GM19025 (cell line): ENCODE measurements around the gene APMAP.
A peak's percentile ranks its signal among the peaks of the same experiment; 100 is the strongest.

Source experiments
- ATAC-seq: cut with Tn5 transposase; IDR thresholded peaks from one replicate; pipeline ENCODE4 v1.9.1; 2021; ENCODE audit warnings: mild to moderate bottlenecking, low read depth, moderate library complexity; ENCODE audit not compliant: unreplicated experiment

APMAP gene, protein sequence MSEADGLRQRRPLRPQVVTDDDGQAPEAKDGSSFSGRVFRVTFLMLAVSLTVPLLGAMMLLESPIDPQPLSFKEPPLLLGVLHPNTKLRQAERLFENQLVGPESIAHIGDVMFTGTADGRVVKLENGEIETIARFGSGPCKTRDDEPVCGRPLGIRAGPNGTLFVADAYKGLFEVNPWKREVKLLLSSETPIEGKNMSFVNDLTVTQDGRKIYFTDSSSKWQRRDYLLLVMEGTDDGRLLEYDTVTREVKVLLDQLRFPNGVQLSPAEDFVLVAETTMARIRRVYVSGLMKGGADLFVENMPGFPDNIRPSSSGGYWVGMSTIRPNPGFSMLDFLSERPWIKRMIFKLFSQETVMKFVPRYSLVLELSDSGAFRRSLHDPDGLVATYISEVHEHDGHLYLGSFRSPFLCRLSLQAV

DNA sequence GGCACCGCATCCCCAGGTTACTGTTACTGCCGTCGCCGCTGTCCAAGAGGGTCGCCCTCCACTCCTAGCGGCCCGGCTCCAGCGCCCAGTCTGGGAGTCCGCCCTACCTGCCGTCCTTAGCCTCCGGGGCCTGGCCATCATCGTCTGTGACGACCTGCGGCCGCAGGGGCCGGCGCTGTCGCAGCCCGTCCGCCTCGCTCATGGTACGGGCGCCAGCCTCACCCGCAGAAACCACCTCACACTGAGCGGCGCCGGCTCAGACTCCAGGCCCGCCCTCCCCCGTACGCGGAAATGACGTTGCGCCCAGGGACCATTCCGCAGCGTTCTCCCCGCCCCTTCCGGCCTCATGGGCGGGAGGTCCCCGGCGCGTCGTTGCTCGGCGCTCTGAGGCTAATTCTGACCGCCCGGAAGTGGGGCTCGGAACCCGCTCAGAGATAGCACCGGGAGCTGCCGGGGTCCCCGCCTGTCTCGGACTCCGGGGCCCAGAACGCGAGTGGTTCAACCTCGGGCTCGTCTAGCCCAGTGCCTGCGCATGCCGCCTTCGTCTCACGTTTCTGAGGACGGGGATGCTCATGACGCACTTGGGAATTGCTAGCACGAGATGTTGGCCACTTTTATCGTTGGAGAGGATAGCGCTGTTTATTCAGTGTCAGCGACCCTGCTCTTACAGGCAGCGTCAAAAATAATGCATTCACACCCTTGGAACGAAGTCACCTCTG is at the start of gene APMAP:
APMAP (minus strand) TSS at position 265 of the 719 bp plus-strand sequence; CDS start at position 202, 63 bp downstream.
- peak; percentile 98 for ATAC-seq

DNA sequence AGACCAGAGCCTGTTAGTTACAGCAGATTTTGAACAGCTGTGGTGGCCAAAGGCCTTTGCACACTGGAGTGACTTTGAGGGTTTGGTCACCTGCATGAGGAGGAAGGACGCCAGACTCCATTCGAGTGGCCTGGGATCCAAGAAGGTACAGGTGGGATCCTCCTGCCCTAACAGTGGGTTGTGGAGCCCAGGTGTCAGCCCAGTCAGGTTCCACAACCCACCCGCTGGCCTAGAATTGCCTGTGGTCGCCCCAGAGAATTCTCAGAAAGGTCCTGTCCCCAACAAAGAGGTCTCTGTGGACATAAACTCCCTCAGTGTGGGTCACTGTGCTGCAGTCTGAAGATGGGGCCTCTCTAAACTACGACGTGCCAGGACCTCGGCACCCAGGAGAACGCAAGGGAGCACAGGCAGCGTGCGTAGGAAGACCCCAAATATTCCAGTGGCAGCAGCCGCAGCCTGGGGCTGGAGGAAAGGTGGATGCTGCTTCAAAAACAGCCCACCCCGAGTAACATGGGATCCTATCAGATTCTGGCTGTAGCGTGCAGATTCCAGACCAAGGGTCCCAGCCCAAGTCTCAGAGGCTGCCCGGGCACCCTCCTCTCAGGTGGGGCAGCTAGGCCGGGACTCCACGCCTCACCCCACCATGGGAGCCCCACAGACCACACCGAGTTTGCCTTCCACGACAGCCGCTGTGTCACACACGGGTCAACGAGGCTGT is 49.4 kb upstream of the APMAP start:
- ATAC-seq = no peak

DNA sequence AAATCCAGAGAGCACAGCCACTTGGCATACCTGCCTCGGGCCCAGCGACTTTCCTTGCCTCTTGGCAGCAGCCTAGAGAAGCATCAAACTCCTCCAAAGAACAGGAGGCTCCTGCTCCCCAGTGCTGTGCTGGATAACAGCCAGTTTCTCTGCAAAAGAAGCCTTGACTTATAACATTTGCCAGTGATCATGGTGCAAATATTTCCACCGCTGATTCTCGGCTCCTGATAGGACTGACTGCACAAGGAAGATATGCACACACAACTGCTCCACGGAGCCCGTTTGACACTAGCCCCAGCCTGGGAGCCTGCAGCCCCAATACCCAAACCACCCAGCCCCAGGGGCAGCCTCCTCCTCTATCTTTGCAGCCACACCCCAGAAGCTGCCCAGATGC is 47.9 kb upstream of the APMAP start:
- no peak for ATAC-seq

DNA sequence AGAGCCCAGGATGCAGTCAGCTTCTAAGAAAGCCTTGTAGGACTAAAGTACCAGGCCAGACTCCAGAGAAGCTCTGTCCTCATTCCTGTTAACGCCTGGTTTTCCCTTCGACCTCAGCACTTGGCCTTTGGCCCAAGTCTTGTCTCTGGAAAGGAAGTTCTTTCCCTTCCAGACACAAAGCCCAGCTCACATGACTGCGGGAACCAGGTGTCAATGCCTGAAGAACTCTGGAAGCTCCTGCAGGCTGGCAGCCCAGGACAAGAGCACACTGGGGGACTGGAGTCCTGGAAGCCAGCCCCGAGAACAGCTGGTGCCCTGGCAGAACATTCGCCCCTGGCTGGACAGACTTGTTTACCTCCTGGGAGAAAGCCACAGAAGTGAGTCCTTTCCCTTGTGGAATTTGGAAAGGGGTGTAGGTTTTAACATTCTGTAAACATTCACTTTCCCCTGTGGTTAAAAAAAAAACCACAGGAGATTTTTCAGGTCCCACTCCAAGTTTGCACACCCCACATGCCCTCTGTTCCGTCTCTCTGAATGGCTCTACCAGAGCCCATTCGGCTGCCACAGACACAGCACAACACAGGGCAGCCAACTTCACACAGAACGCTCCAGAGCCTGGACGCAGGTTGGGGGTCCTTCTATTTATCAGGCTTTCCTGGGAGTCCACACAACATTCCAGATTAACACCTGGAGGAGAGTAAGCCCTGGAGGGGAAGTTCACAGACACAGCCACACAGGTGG is 47.3 kb upstream of the APMAP start:
- no peak for ATAC-seq

DNA sequence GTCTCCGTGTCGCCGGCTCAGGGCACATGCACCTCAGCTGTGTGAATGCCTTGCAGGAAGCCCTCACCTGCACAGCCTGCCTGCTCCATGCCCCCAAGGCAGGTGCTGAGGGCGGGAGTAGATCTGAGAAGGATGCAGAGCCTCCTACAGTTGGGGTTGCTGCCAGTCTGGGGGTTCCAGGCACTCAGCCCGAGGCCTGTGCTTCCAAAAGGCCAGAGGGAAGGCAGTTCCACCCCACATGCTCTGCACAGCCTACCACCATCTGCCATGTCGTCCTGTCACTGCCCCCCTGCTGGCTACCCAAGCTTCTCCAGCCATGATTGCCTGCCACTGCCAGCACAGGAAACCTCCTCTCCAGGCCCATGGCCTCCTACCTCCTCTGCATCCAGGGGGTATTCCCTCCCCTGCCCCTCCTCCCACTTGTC is 46.1 kb upstream of the APMAP start:
- no peak for ATAC-seq

DNA sequence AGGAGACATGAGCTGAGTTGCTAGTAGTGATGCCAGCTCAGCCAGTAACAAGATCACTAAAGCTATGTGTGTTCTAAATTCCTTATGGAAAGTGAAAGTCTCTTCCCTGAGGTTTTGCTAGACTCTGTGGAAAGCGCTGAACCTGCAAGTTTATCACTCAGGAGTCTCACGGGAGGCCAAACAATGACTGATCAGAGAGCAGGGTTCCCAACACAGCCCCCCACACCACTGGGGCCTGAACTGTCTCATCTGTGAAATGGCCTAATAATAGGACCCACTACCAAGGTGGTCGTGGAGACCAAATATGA is 45.5 kb upstream of the APMAP start:
- ATAC-seq = no peak

DNA sequence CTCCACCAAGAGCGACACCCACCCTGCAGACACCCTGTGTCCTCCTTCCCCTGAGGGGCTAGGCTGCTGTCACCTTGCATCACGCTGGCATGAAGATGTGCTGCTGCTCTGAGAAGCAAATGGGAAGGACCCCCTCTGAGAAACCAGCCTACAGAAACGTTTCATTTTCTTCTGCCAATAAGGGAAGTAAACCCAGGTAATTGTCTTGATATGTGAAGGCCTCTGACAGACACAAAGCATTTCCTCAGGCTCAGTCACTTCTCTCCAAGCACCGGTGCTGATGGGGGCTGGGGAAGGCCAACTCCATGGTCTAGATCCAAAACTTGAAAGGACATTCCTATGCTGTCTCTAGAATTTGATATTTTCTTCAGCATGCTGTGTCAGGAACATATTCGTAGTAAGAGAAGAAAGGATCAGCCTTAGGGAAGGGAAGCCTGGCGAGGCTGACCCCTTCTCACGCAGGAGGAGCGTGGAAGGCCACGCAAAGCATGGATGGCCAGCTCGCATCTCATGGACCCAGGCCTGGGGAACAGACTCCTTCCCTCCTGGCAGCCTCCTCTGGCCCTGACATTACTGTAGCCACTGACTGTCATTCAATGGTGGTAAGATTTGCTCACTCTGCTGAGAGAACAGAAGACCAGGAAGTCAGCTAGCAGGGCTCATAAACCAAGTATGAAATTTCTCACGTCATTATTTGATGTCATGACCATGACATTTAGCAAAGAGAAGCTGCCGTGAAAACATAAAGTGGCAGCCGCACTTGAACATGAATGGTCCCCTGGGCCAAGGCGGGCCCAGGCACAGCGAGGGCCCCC is 44.9 kb upstream of the APMAP start:
- ATAC-seq = no peak

DNA sequence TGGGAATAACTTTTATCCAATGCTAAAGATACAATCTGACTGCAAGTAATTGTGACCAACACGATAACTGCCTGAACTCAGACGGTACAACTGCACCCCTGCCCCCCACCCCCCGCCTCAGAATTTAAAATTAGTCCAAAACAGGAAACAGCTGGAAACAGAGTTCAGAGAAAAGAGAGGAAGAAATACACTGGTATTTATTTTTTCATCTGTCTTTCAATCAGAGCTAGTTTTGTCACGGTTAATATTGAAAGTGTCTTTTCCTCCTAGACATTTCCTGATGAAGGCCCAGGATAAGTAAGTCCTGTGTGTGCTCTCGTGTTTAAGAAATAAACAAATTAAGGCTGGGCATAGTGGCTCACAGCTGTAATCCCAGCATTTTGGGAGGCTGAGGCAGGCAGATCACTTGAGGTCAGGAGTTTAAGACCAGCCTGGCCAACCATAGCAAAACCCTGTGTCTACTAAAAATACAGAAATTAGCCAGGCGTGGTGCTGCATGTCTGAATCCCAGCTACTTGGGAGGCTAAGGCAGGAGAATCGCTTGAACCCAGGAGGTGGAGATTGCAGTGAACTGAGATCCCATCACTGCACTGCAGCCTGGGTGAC is 43.9 kb upstream of the APMAP start:
- no peak for ATAC-seq

DNA sequence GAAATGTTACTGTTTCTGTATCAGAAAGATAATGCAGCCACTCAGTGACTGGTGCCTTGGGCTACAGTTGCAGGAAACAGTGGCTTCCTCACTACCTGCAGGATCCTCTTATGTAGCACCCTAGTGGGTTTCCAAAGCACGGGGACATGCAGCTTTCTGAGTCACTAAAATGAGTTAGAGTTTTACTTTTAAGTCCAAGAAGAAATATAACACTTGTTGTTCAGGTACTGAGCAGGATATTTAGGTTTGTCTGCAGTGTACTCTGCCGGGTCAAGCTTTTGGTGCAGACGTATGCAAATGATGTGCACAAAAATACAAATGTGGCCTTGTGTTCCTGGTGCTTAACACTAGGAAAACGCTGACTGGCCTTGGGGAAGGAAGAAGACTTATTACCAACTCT is 43.4 kb upstream of the APMAP start:
- peak; percentile 40 for ATAC-seq

DNA sequence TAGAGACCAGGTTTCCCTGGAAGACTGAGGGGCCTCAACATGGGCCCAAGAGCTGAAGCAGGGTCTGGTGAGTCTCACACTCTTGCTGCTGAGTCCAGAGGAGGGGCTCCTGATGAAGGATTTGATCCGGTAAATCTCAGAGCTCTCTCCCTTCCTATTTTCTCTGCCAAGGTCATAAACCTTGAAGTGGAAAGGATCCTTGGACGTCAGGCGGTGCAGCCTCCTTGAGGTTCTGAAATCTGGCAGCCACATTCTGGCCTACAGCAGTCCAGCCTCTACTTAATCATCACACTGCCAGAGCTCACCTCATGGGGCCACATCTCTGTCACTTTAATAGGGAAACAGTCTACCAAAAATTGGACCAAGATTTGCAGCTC is 41.4 kb upstream of the APMAP start:
- ATAC-seq = no peak

DNA sequence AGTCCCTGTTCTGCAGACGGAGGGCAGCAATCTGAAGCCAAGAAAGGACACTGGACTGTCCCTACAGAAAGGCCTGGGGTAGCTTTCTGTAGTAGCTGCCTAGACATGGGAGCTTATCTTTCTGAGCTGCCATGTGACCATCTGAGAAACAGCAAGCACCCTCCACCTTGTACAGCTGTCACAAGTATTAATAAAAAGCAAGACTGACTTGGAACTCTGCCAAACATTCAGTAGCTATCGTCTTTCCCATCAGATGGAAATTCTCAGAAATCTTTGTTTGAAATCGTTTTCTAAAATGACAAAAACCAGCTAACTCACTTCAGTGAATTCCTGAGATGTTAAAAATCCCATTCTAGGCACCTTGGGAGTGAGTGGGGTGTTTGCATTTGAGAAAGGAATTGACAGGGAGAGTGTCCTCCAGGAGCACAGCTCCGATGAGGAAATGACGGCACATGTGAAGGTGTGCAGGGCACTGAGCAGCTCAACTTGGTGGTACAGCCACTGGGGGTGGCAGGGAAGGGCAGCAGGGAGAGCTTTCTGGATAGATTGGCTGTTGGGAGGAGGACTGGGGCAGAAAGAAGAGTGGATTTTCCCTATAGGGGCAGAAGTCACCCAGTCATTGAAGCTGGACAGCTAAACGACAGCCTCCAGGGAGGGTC is 40.8 kb upstream of the APMAP start:
- ATAC-seq = no peak

DNA sequence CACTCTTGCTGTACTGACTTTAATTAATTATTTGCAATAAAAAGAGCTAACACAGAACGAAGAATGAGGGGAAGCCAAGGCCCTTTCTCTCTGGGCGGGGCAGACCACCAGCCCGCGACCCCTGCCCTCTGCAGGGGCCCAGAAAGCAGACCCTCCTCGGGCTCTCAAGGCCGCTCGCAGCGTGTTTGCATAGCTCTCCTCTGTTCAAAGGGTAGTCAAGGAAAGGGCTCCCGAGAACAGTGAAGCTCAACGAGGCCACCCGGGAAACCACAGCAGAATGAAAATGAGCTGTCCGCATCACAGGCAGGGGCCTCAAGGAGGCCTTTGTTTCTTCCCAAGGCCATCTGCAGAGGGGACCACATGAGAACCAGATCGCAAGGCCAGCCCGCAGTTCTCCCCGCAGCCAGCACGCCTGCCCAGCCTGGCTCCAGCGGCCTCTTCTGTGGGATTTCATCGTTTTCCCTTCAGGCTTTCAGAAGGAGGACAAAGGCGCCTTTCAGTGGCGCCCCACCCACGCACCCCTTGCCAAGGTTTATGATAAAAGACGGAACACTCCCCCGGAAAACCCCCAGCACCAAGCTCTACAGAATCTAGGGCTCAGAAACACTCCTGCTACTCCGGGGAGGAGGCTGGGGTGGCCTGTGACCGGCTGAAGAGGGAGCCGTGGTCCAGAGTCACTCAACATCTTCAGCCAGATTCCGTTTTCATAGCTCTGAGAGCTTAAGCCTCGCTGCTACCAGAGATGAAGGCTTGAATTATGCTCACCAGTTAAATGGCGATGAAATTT is 40.1 kb upstream of the APMAP start:
- no peak for ATAC-seq

DNA sequence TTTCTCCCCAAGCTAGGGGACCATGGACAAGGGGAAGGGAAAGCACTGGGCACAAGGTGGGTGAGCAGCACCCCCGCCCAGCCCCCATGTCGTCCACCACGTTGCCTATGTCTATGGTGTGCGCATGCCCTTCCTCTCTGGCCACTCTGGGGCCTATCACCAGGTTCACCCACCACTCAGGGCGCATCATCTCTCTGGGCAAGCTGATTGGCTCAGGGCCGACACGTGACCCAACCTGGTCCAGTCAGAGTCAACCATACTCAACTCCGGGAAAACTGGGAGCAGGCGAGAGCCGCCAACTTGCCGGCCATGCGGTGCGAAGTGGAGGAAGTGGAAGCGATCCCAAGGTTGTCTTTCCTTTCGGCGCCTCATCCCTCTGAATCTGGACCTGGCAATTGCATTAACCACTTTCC is 39.5 kb upstream of the APMAP start:
- no peak for ATAC-seq

DNA sequence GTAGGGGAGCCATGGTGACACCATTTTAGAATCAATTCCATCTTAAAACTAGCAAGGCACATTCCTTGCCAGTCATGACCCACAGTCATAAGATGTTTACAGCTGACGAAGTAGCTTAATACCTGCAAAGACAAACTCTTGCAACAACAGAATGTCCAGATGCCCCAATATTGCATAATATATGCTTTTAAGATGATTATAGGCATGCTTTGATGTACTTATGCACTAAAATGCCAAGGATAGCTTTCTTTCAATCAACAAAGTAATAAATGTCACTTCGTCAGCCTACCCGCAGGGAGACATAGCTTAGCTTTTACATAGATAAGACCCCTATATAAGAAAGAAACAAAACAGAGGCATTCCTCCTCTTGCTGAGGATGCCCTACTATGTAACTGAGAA is 38.7 kb upstream of the APMAP start:
- no peak for ATAC-seq

DNA sequence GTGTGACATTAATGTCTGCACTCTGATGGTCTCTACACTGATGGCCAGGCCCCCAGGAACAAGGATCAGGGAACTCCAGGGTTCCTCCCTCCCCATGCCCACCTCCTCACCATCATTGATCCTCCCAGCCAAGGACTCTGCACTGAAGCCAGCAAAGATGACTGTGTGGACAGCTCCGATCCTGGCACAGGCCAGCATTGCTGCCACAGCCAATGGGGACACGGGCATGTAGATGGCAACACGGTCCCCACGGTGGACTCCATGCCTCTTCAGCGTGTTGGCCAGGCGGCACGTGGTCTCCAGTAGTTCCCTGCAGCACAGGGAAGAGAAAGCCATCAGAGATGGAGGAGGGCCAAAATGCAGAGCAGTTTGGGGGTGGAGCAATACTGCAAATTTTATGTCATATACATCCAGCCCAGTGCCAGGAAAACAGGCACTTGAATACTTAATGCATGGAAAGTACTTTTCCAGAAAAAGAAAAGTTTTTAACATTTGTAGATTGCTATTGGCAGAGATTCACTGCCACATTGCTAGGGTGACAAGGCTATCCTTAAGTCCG is 38.2 kb upstream of the APMAP start:
- no peak for ATAC-seq

DNA sequence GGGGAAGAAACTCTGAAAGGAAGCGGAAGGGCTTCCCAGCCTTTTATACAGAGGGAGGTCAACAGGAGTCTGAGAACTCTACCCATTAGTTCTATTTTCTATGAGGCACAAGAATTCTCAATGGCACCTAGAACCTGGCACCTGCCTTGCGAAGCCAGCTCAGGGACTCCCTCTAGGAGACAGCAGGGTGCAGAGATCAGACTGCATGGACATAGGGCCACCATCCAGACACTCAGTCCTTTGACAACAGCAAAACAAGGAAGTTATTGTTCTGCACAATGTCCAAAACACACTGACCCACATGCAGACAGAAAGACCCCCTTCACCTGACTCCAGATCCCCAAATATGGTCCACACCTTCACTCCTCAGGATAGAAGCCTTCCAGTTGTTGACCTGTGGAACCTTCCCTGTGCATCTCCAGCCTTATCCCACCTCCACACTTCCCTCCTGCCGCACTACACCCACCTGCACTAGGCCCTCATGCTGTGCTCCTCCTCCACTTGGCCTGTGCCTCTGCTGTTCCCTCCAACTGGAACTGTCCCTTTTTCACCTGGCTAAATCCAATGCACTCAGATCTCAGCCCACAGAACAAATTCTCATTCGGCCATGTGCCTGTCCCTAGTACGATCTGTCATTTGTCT is 37.6 kb upstream of the APMAP start:
- ATAC-seq = no peak

DNA sequence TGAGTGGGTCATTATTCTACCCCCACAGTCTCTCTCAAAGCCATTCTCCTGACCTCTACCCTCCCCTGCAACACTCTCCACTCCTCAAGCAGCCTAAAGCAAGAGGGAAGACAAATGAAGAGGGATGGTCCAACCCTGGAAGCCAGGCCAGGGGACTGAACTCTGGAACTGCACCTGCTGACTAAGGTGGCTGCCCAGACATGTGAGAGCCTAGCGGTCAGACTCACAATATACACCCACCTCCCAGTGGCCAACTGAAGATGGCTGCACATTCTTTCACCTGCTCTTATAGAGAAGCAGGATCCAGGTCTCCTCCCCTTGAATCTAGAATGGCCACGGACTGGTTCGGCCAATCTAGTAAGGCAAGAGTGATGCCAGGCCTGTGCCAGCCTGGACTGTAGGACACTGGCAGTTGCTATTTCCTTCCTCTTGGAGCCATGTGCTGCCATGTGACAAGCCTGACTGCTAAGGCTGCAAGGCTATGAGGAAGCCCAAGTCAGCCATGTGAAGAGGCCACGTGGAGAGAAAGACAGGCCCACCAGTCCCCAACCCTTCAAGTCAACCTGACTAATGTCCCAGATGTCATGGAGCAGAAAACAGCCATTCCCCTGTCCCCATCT is 33.5 kb upstream of the APMAP start:
- no peak for ATAC-seq
